H9 (cell line): ENCODE data around the gene DMRTC2. TPM values are rescaled to one million over a fixed set of nuclear protein-coding genes. Genes with fewer than 3 reads are reported as not detected.

Experiments
- DNase-seq: peaks from one replicate; pipeline ENCODE4 v3.0.0-alpha.2; 2017
- H2AFZ ChIP-seq: one replicate; pipeline ENCODE4 v1.6.1; 2013; ENCODE audit warnings: mild to moderate bottlenecking, low read length, control low read depth, moderate library complexity
- H2AK5ac ChIP-seq: 2 replicates; pipeline ENCODE4 v1.6.1; 2013; ENCODE audit warnings: low read length, control low read depth, mixed read lengths; ENCODE audit not compliant: insufficient read length
- H2BK120ac ChIP-seq: one replicate; pipeline ENCODE4 v1.6.1; 2013; ENCODE audit warnings: low read depth, mild to moderate bottlenecking, low read length, control low read depth, inconsistent platforms; ENCODE audit not compliant: poor library complexity, severe bottlenecking
- H2BK12ac ChIP-seq: 2 replicates; pipeline ENCODE4 v1.6.1; 2013; ENCODE audit warnings: low read length, control low read depth, mixed read lengths, low read depth; ENCODE audit not compliant: insufficient read length
- H2BK15ac ChIP-seq: 2 replicates; pipeline ENCODE4 v1.6.1; 2013; ENCODE audit warnings: low read depth, low read length, control low read depth
- H2BK20ac ChIP-seq: one replicate; pipeline ENCODE4 v1.6.1; 2013; ENCODE audit warnings: low read depth, mild to moderate bottlenecking, low read length, control low read depth, inconsistent platforms; ENCODE audit not compliant: poor library complexity, severe bottlenecking
- H2BK5ac ChIP-seq: 2 replicates; pipeline ENCODE4 v1.6.1; 2013; ENCODE audit warnings: low read length, control low read depth, mixed read lengths; ENCODE audit not compliant: insufficient read length
- H3K14ac ChIP-seq: 2 replicates; pipeline ENCODE4 v1.6.1; 2013; ENCODE audit warnings: low read length, control low read depth; ENCODE audit not compliant: insufficient read depth
- H3K18ac ChIP-seq: 2 replicates; pipeline ENCODE4 v1.6.1; 2013; ENCODE audit warnings: low read depth, mild to moderate bottlenecking, mixed read lengths, low read length, control low read depth; ENCODE audit not compliant: insufficient read length
- H3K23ac ChIP-seq: 2 replicates; pipeline ENCODE4 v1.6.1; 2013; ENCODE audit warnings: low read length, control low read depth, mixed read lengths, low read depth; ENCODE audit not compliant: insufficient read length
- H3K23me2 ChIP-seq: 2 replicates; pipeline ENCODE4 v1.6.1; 2013; ENCODE audit warnings: low read depth, mild to moderate bottlenecking, mixed read lengths, low read length, control low read depth; ENCODE audit not compliant: insufficient read length, poor library complexity, severe bottlenecking
- H3K27ac ChIP-seq: 2 replicates; pipeline ENCODE4 v1.5.1; 2013; ENCODE audit warnings: low read length, control low read depth, mixed read lengths, low read depth; ENCODE audit not compliant: insufficient read length
- H3K27me3 ChIP-seq: 2 replicates; pipeline ENCODE4 v1.6.1; 2013; ENCODE audit warnings: low read length, control low read depth, inconsistent platforms; ENCODE audit not compliant: insufficient read depth
- H3K4ac ChIP-seq: 2 replicates; pipeline ENCODE4 v1.6.1; 2013; ENCODE audit warnings: low read depth, mild to moderate bottlenecking, control low read depth, inconsistent platforms, low read length, moderate library complexity
- H3K4me1 ChIP-seq: 2 replicates; pipeline ENCODE4 v1.6.1; 2013; ENCODE audit warnings: low read length, control low read depth, inconsistent platforms; ENCODE audit not compliant: insufficient read depth
- H3K4me2 ChIP-seq: 2 replicates; pipeline ENCODE4 v1.6.1; 2013; ENCODE audit warnings: low read length, control low read depth, mixed read lengths; ENCODE audit not compliant: insufficient read length, insufficient read depth
- H3K56ac ChIP-seq: 2 replicates; pipeline ENCODE4 v1.6.1; 2013; ENCODE audit warnings: low read depth, mild to moderate bottlenecking, mixed read lengths, low read length, control low read depth; ENCODE audit not compliant: insufficient read length
- H3K79me1 ChIP-seq: 2 replicates; pipeline ENCODE4 v1.6.1; 2013; ENCODE audit warnings: low read depth, mild to moderate bottlenecking, moderate library complexity, low read length, control low read depth, inconsistent platforms; ENCODE audit not compliant: insufficient read depth, poor library complexity, severe bottlenecking
- H3K79me2 ChIP-seq: 2 replicates; pipeline ENCODE4 v1.6.1; 2013; ENCODE audit warnings: low read length, control low read depth, inconsistent platforms; ENCODE audit not compliant: insufficient read depth
- H3K9ac ChIP-seq: 2 replicates; pipeline ENCODE4 v1.6.1; 2013; ENCODE audit warnings: low read length, control low read depth, mixed read lengths; ENCODE audit not compliant: insufficient read length; ENCODE audit errors: extremely low read depth
- H3K9me3 ChIP-seq: one replicate; pipeline ENCODE4 v1.6.1; 2013; ENCODE audit warnings: low read depth, low read length, inconsistent platforms; ENCODE audit not compliant: control insufficient read depth
- H3T11ph ChIP-seq: one replicate; pipeline ENCODE4 v1.6.1; 2013; ENCODE audit warnings: mild to moderate bottlenecking, low read length, control low read depth, inconsistent platforms
- H4K20me1 ChIP-seq: one replicate; pipeline ENCODE4 v1.6.1; 2013; ENCODE audit not compliant: control insufficient read depth, insufficient read length, insufficient read depth
- H4K5ac ChIP-seq: 2 replicates; pipeline ENCODE4 v1.6.1; 2013; ENCODE audit warnings: low read depth, mild to moderate bottlenecking, mixed read lengths, low read length, control low read depth; ENCODE audit not compliant: insufficient read length
- H4K8ac ChIP-seq: replicated peaks from 2 replicates; pipeline ENCODE4 v1.6.1; 2013; ENCODE audit warnings: low read length, control low read depth, mixed read lengths, low read depth; ENCODE audit not compliant: insufficient read length
- H4K91ac ChIP-seq: 2 replicates; pipeline ENCODE4 v1.6.1; 2013; ENCODE audit warnings: low read depth, mild to moderate bottlenecking, moderate library complexity, mixed read lengths, low read length, control low read depth; ENCODE audit not compliant: insufficient read length
- H3K27ac Mint-ChIP-seq, 3 experiments: 2 replicates in 2 of 3; 3 replicates in 1 of 3; pipeline ENCODE4 v1.8.0; 2020 to 2021; ENCODE audit warnings: mixed read lengths in 3 of 3, mild to moderate bottlenecking in 1 of 3, moderate library complexity in 1 of 3
- H3K27me3 Mint-ChIP-seq: 2 replicates; pipeline ENCODE4 v1.8.0; 2021; ENCODE audit warnings: low read depth, mild to moderate bottlenecking, moderate library complexity, mixed read lengths
- H3K36me3 Mint-ChIP-seq, 3 experiments: 2 replicates in 2 of 3; 3 replicates in 1 of 3; pipeline ENCODE4 v1.8.0; 2020 to 2021; ENCODE audit warnings: low read depth in 3 of 3, mixed read lengths in 3 of 3; ENCODE audit not compliant: insufficient read depth in 1 of 3
- H3K4me1 Mint-ChIP-seq, 2 experiments: 2 replicates each; pipeline ENCODE4 v1.8.0; 2020; ENCODE audit warnings: mixed read lengths in 2 of 2
- H3K4me3 Mint-ChIP-seq, 2 experiments: 2 replicates in 1 of 2; 3 replicates in 1 of 2; pipeline ENCODE4 v1.8.0; 2020 to 2021; ENCODE audit warnings: mild to moderate bottlenecking in 2 of 2, mixed read lengths in 2 of 2, moderate library complexity in 1 of 2
- H3K9me3 Mint-ChIP-seq, 2 experiments: 2 replicates in 1 of 2; 3 replicates in 1 of 2; pipeline ENCODE4 v1.8.0; 2020; ENCODE audit warnings: mild to moderate bottlenecking in 2 of 2, mixed read lengths in 2 of 2, moderate library complexity in 1 of 2
- CTCF ChIP-seq: fragments of 200-600 bp; sonication (generic); conservative IDR thresholded peaks from 3 replicates; pipeline ENCODE4 v1.8.0; 2021; ENCODE audit warnings: antibody characterized with exemption, mild to moderate bottlenecking
- WGBS: extraction: QIAGEN DNeasy Blood & Tissue Kit; methylation state at CpG from one replicate; pipeline ENCODE4 v1.1.7; 2013; ENCODE audit warnings: missing lambda C conversion rate, low lambda C conversion rate, mixed read lengths; ENCODE audit not compliant: insufficient read length; ENCODE audit errors: extremely low coverage; 5-methylcytosine and 5-hydroxymethylcytosine counted together
- total RNA-seq: library from RNA; stranded (reverse); gene quantifications from 2 replicates; pipeline ENCODE4 v1.2.1, GENCODE V29; 2021

DMRTC2 gene
- total RNA-seq, 1 experiment from 2014 or later = not detected

GRCh38 chr19:41815301-41815700 lies 29.5 kb upstream of the DMRTC2 start:
- H2BK15ac ChIP-seq = no peak overlapping the region
- no peak overlapping the region for H3K23ac ChIP-seq
- H3K4ac ChIP-seq = no peak overlapping the region
- TF ChIP-seq CTCF = no peak
- Mint-ChIP-seq H3K27ac (no peak overlapping the region), H3K9me3 (peaks cover 13 to 90% of the 10 kb centered on the region in 2 experiments; a peak in 4 of 5 replicates), H3K27me3 (peaks cover 5% of the 10 kb centered on the region; the same call in 1 of the 2 replicates), H3K36me3 (peaks cover 2 to 31% (median 5%) of the 10 kb centered on the region in 3 experiments; a peak in 3 of 7 replicates), H3K4me3 (no peak overlapping the region), H3K4me1 (no peaks in the 10 kb centered on the region)
- H2AFZ ChIP-seq = no peak overlapping the region
- H3K9me3 ChIP-seq = no peaks in the 10 kb centered on the region
- H3K18ac ChIP-seq = no peak overlapping the region
- H2BK120ac ChIP-seq = no peak overlapping the region
- no peak overlapping the region for H2AK5ac ChIP-seq
- H2BK12ac ChIP-seq = no peak overlapping the region
- H3K79me1 ChIP-seq = no peaks in the 10 kb centered on the region
- H3K9ac ChIP-seq = no peak overlapping the region
- no peak overlapping the region for H2BK5ac ChIP-seq
- no peak overlapping the region for H2BK20ac ChIP-seq
- H4K5ac ChIP-seq = no peak overlapping the region
- no peak overlapping the region for H4K8ac ChIP-seq
- WGBS = no CpG with 5 or more reads among the region's 4 CpGs
- H3K23me2 ChIP-seq = no peaks in the 10 kb centered on the region
- no peaks in the 10 kb centered on the region; the same call in 1 of the 2 replicates for H3K27me3 ChIP-seq
- DNase-seq = no peak
- no peak overlapping the region for H3K56ac ChIP-seq
- no peaks in the 10 kb centered on the region for H3K79me2 ChIP-seq
- no peak overlapping the region for H3K27ac ChIP-seq
- H4K91ac ChIP-seq = no peak overlapping the region
- no peaks in the 10 kb centered on the region for H3K4me1 ChIP-seq
- H3K14ac ChIP-seq = no peak overlapping the region
- H3T11ph ChIP-seq = no peak overlapping the region
- no peaks in the 10 kb centered on the region for H4K20me1 ChIP-seq
- H3K4me2 ChIP-seq = no peak overlapping the region
